H9 (cell line): ENCODE results near the gene IL17RE. TPM values are rescaled to one million over a fixed set of nuclear protein-coding genes. Genes with fewer than 3 reads are reported as not detected.
A peak's percentile ranks its signal among the peaks of the same experiment; 100 is the strongest.

ENCODE experiments used
- DNase-seq: peaks from one replicate; pipeline ENCODE4 v3.0.0-alpha.2; 2017
- H2AFZ ChIP-seq: one replicate; pipeline ENCODE4 v1.6.1; 2013; ENCODE audit warnings: mild to moderate bottlenecking, low read length, control low read depth, moderate library complexity
- H2AK5ac ChIP-seq: 2 replicates; pipeline ENCODE4 v1.6.1; 2013; ENCODE audit warnings: low read length, control low read depth, mixed read lengths; ENCODE audit not compliant: insufficient read length
- H2BK120ac ChIP-seq: one replicate; pipeline ENCODE4 v1.6.1; 2013; ENCODE audit warnings: low read depth, mild to moderate bottlenecking, low read length, control low read depth, inconsistent platforms; ENCODE audit not compliant: poor library complexity, severe bottlenecking
- H2BK12ac ChIP-seq: 2 replicates; pipeline ENCODE4 v1.6.1; 2013; ENCODE audit warnings: low read length, control low read depth, mixed read lengths, low read depth; ENCODE audit not compliant: insufficient read length
- H2BK15ac ChIP-seq: 2 replicates; pipeline ENCODE4 v1.6.1; 2013; ENCODE audit warnings: low read depth, low read length, control low read depth
- H2BK20ac ChIP-seq: one replicate; pipeline ENCODE4 v1.6.1; 2013; ENCODE audit warnings: low read depth, mild to moderate bottlenecking, low read length, control low read depth, inconsistent platforms; ENCODE audit not compliant: poor library complexity, severe bottlenecking
- H2BK5ac ChIP-seq: 2 replicates; pipeline ENCODE4 v1.6.1; 2013; ENCODE audit warnings: low read length, control low read depth, mixed read lengths; ENCODE audit not compliant: insufficient read length
- H3K14ac ChIP-seq: 2 replicates; pipeline ENCODE4 v1.6.1; 2013; ENCODE audit warnings: low read length, control low read depth; ENCODE audit not compliant: insufficient read depth
- H3K18ac ChIP-seq: 2 replicates; pipeline ENCODE4 v1.6.1; 2013; ENCODE audit warnings: low read depth, mild to moderate bottlenecking, mixed read lengths, low read length, control low read depth; ENCODE audit not compliant: insufficient read length
- H3K23ac ChIP-seq: 2 replicates; pipeline ENCODE4 v1.6.1; 2013; ENCODE audit warnings: low read length, control low read depth, mixed read lengths, low read depth; ENCODE audit not compliant: insufficient read length
- H3K23me2 ChIP-seq: 2 replicates; pipeline ENCODE4 v1.6.1; 2013; ENCODE audit warnings: low read depth, mild to moderate bottlenecking, mixed read lengths, low read length, control low read depth; ENCODE audit not compliant: insufficient read length, poor library complexity, severe bottlenecking
- H3K27ac ChIP-seq: 2 replicates; pipeline ENCODE4 v1.5.1; 2013; ENCODE audit warnings: low read length, control low read depth, mixed read lengths, low read depth; ENCODE audit not compliant: insufficient read length
- H3K27me3 ChIP-seq: 2 replicates; pipeline ENCODE4 v1.6.1; 2013; ENCODE audit warnings: low read length, control low read depth, inconsistent platforms; ENCODE audit not compliant: insufficient read depth
- H3K4ac ChIP-seq: 2 replicates; pipeline ENCODE4 v1.6.1; 2013; ENCODE audit warnings: low read depth, mild to moderate bottlenecking, control low read depth, inconsistent platforms, low read length, moderate library complexity
- H3K4me1 ChIP-seq: 2 replicates; pipeline ENCODE4 v1.6.1; 2013; ENCODE audit warnings: low read length, control low read depth, inconsistent platforms; ENCODE audit not compliant: insufficient read depth
- H3K4me2 ChIP-seq: 2 replicates; pipeline ENCODE4 v1.6.1; 2013; ENCODE audit warnings: low read length, control low read depth, mixed read lengths; ENCODE audit not compliant: insufficient read length, insufficient read depth
- H3K56ac ChIP-seq: 2 replicates; pipeline ENCODE4 v1.6.1; 2013; ENCODE audit warnings: low read depth, mild to moderate bottlenecking, mixed read lengths, low read length, control low read depth; ENCODE audit not compliant: insufficient read length
- H3K79me1 ChIP-seq: 2 replicates; pipeline ENCODE4 v1.6.1; 2013; ENCODE audit warnings: low read depth, mild to moderate bottlenecking, moderate library complexity, low read length, control low read depth, inconsistent platforms; ENCODE audit not compliant: insufficient read depth, poor library complexity, severe bottlenecking
- H3K79me2 ChIP-seq: 2 replicates; pipeline ENCODE4 v1.6.1; 2013; ENCODE audit warnings: low read length, control low read depth, inconsistent platforms; ENCODE audit not compliant: insufficient read depth
- H3K9ac ChIP-seq: 2 replicates; pipeline ENCODE4 v1.6.1; 2013; ENCODE audit warnings: low read length, control low read depth, mixed read lengths; ENCODE audit not compliant: insufficient read length; ENCODE audit errors: extremely low read depth
- H3K9me3 ChIP-seq: one replicate; pipeline ENCODE4 v1.6.1; 2013; ENCODE audit warnings: low read depth, low read length, inconsistent platforms; ENCODE audit not compliant: control insufficient read depth
- H3T11ph ChIP-seq: one replicate; pipeline ENCODE4 v1.6.1; 2013; ENCODE audit warnings: mild to moderate bottlenecking, low read length, control low read depth, inconsistent platforms
- H4K20me1 ChIP-seq: one replicate; pipeline ENCODE4 v1.6.1; 2013; ENCODE audit not compliant: control insufficient read depth, insufficient read length, insufficient read depth
- H4K5ac ChIP-seq: 2 replicates; pipeline ENCODE4 v1.6.1; 2013; ENCODE audit warnings: low read depth, mild to moderate bottlenecking, mixed read lengths, low read length, control low read depth; ENCODE audit not compliant: insufficient read length
- H4K8ac ChIP-seq: replicated peaks from 2 replicates; pipeline ENCODE4 v1.6.1; 2013; ENCODE audit warnings: low read length, control low read depth, mixed read lengths, low read depth; ENCODE audit not compliant: insufficient read length
- H4K91ac ChIP-seq: 2 replicates; pipeline ENCODE4 v1.6.1; 2013; ENCODE audit warnings: low read depth, mild to moderate bottlenecking, moderate library complexity, mixed read lengths, low read length, control low read depth; ENCODE audit not compliant: insufficient read length
- H3K27ac Mint-ChIP-seq, 3 experiments: 2 replicates in 2 of 3; 3 replicates in 1 of 3; pipeline ENCODE4 v1.8.0; 2020 to 2021; ENCODE audit warnings: mixed read lengths in 3 of 3, mild to moderate bottlenecking in 1 of 3, moderate library complexity in 1 of 3
- H3K27me3 Mint-ChIP-seq: 2 replicates; pipeline ENCODE4 v1.8.0; 2021; ENCODE audit warnings: low read depth, mild to moderate bottlenecking, moderate library complexity, mixed read lengths
- H3K36me3 Mint-ChIP-seq, 3 experiments: 2 replicates in 2 of 3; 3 replicates in 1 of 3; pipeline ENCODE4 v1.8.0; 2020 to 2021; ENCODE audit warnings: low read depth in 3 of 3, mixed read lengths in 3 of 3; ENCODE audit not compliant: insufficient read depth in 1 of 3
- H3K4me1 Mint-ChIP-seq, 2 experiments: 2 replicates each; pipeline ENCODE4 v1.8.0; 2020; ENCODE audit warnings: mixed read lengths in 2 of 2
- H3K4me3 Mint-ChIP-seq, 2 experiments: 2 replicates in 1 of 2; 3 replicates in 1 of 2; pipeline ENCODE4 v1.8.0; 2020 to 2021; ENCODE audit warnings: mild to moderate bottlenecking in 2 of 2, mixed read lengths in 2 of 2, moderate library complexity in 1 of 2
- H3K9me3 Mint-ChIP-seq, 2 experiments: 2 replicates in 1 of 2; 3 replicates in 1 of 2; pipeline ENCODE4 v1.8.0; 2020; ENCODE audit warnings: mild to moderate bottlenecking in 2 of 2, mixed read lengths in 2 of 2, moderate library complexity in 1 of 2
- CTCF ChIP-seq: fragments of 200-600 bp; sonication (generic); conservative IDR thresholded peaks from 3 replicates; pipeline ENCODE4 v1.8.0; 2021; ENCODE audit warnings: antibody characterized with exemption, mild to moderate bottlenecking
- WGBS: extraction: QIAGEN DNeasy Blood & Tissue Kit; methylation state at CpG from one replicate; pipeline ENCODE4 v1.1.7; 2013; ENCODE audit warnings: missing lambda C conversion rate, low lambda C conversion rate, mixed read lengths; ENCODE audit not compliant: insufficient read length; ENCODE audit errors: extremely low coverage; 5-methylcytosine and 5-hydroxymethylcytosine counted together
- total RNA-seq: library from RNA; stranded (reverse); gene quantifications from 2 replicates; pipeline ENCODE4 v1.2.1, GENCODE V29; 2021

IL17RE gene
- total RNA-seq, 1 experiment from 2014 or later = 2.1 TPM

DNA sequence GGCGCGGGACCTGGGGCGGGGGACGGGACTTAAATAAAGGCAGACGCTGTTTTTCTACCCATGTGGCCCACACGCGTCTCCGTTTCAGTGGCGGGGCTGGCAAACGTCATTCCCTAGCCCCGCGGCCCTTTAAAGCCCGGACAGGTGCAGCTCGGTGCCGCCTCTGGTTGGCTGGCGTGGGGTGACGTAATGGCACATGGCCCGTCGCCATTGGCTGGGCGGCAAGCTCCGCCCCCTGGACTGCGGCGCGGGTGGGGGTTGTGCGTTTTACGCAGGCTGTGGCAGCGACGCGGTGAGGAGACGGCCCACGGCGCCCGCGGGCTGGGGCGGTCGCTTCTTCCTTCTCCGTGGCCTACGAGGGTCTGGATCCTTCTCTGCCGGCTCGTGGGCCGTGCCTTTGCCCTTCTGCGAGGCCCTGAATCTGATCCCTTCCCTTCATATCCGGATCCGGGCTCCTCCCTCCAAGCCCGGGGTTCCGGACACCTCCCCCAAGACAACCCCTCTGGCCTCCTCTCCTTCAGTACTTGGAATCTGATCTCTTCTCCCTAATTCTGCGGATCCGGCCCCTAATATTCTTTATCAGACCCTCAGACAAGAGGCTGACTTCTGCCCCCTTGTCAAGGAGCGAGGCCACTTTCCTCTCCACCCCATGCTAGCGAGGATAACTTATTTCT, 31.1 kb downstream of the IL17RE start, which contains the start of gene CRELD1:
CRELD1 (plus strand) TSS at position 274 of the 674 bp plus-strand sequence. CDS start 605 bp downstream, outside the sequence.
- Histone ChIP-seq H3K4ac (no peak within 1 kb of the TSS), H3K56ac (no peak within 1 kb of the TSS), H2BK12ac (no peak within 1 kb of the TSS), H3K9me3 (no peaks in the 10 kb centered on the region), H3K14ac (peak within 1 kb of the TSS; percentile 88), H3K27me3 (no peaks in the 10 kb centered on the region), H3K79me2 (no peaks in the 10 kb centered on the region), H3K4me2 (peak within 1 kb of the TSS; percentile 56), H4K20me1 (no peaks in the 10 kb centered on the region), H3K18ac (peak within 1 kb of the TSS; percentile 76), H2BK15ac (no peak within 1 kb of the TSS), H4K91ac (no peak within 1 kb of the TSS), H2BK20ac (no peak within 1 kb of the TSS), H3T11ph (no peak within 1 kb of the TSS), H4K8ac (no peak within 1 kb of the TSS), H3K23ac (no peak within 1 kb of the TSS), H4K5ac (no peak within 1 kb of the TSS), H2BK5ac (no peak within 1 kb of the TSS), H3K23me2 (peaks cover 7% of the 10 kb centered on the region), H3K27ac (no peak within 1 kb of the TSS), H3K4me1 (no peaks in the 10 kb centered on the region; the same call in 1 of the 2 replicates), H2AK5ac (no peak within 1 kb of the TSS), H3K9ac (peak within 1 kb of the TSS; percentile 74), H3K79me1 (no peaks in the 10 kb centered on the region), H2AFZ (no peak within 1 kb of the TSS), H2BK120ac (no peak within 1 kb of the TSS)
- peak; percentile 95 for DNase-seq
- peaks cover 5% of the 10 kb centered on the region for H3K27me3 Mint-ChIP-seq
- no CpG with 5 or more reads among the region's 50 CpGs for whole genome bisulfite sequencing
- peak within 1 kb of the TSS; percentile 88 to 94 for H3K4me3 Mint-ChIP-seq
- peaks cover 10 to 14% of the 10 kb centered on the region in 2 experiments for H3K4me1 Mint-ChIP-seq
- peaks cover 0 to 4% of the 10 kb centered on the region in 2 experiments; a peak in 1 of 5 replicates for H3K9me3 Mint-ChIP-seq
- H3K36me3 Mint-ChIP-seq = peaks cover 5 to 29% (median 24%) of the 10 kb centered on the region in 3 experiments; a peak in 6 of 7 replicates
- TF ChIP-seq CTCF = no peak
- peak within 1 kb of the TSS; percentile 94 to 98 (median 97) for H3K27ac Mint-ChIP-seq
